PC-3 (cell line): Measurements from ENCODE around the gene ZNF804A. TPM values are rescaled to one million over a fixed set of nuclear protein-coding genes. Genes with fewer than 3 reads are reported as not detected.

Source experiments
- ATAC-seq: fragments of 200-7000 bp; cut with Tn5 transposase; 2 replicates; pipeline ENCODE4 v1.9.1; 2020; ENCODE audit warnings: mild to moderate bottlenecking, moderate library complexity
- BruUV-seq: library from RNA; stranded (reverse); fragments of 400-500 nt; replicated peaks from 2 replicates; lab custom pipeline; 2021; lab: Mats Ljungman, UMichigan
- CTCF ChIA-PET: fragments of 300-600 bp; sonication (Branson Sonifier 250); formaldehyde crosslinking; loops from one replicate; lab custom pipeline; 2022; ENCODE audit warnings: antibody characterized with exemption; lab: Charles Lee
- POLR2A ChIA-PET: fragments of 300-600 bp; sonication (Branson Sonifier 250); formaldehyde crosslinking; loops from one replicate; lab custom pipeline; 2022; ENCODE audit warnings: antibody characterized with exemption; ENCODE audit not compliant: unreplicated experiment; lab: Charles Lee
- DNase-seq: peaks from one replicate; pipeline ENCODE4 v3.0.0-alpha.2; 2015
- H2AFZ ChIP-seq: fragments of 300-600 bp; sonication (generic); 2 replicates; pipeline ENCODE4 v1.6.0; 2016; ENCODE audit warnings: antibody characterized with exemption, low read length
- H3F3A ChIP-seq: fragments of 300-600 bp; sonication (generic); one replicate; pipeline ENCODE4 v1.6.0; 2017; ENCODE audit warnings: antibody characterized with exemption, low read length, control low read depth, mild to moderate bottlenecking; ENCODE audit not compliant: unreplicated experiment
- H3K27ac ChIP-seq: fragments of 300-600 bp; sonication (generic); 2 replicates; pipeline ENCODE4 v1.5.1; 2016; ENCODE audit warnings: mild to moderate bottlenecking, low read length
- H3K27me3 ChIP-seq: fragments of 300-600 bp; sonication (generic); 2 replicates; pipeline ENCODE4 v1.6.1; 2016; ENCODE audit warnings: low read length, mixed read lengths
- H3K36me3 ChIP-seq: fragments of 300-600 bp; sonication (generic); 2 replicates; pipeline ENCODE4 v1.6.1; 2016; ENCODE audit warnings: low read depth, mixed run types, low read length, mixed read lengths
- H3K4me1 ChIP-seq: fragments of 300-600 bp; sonication (generic); 2 replicates; pipeline ENCODE4 v1.5.1; 2016; ENCODE audit warnings: low read length; ENCODE audit not compliant: insufficient read depth
- H3K4me2 ChIP-seq: fragments of 300-600 bp; sonication (generic); 2 replicates; pipeline ENCODE4 v1.6.0; 2016; ENCODE audit warnings: low read length
- H3K4me3 ChIP-seq: fragments of 300-600 bp; sonication (generic); 2 replicates; pipeline ENCODE4 v1.5.1; 2016; ENCODE audit warnings: mild to moderate bottlenecking, low read length, mixed read lengths
- H3K79me2 ChIP-seq: fragments of 300-600 bp; sonication (generic); 2 replicates; pipeline ENCODE4 v1.6.1; 2017; ENCODE audit warnings: low read length, mixed read lengths
- H3K9ac ChIP-seq: fragments of 300-600 bp; sonication (generic); 2 replicates; pipeline ENCODE4 v1.6.0; 2016; ENCODE audit warnings: mild to moderate bottlenecking, low read length
- H3K9me2 ChIP-seq: fragments of 300-600 bp; sonication (generic); replicated peaks from 2 replicates; pipeline ENCODE4 v1.6.1; 2016; ENCODE audit warnings: mixed run types, low read length, mixed read lengths
- H3K9me3 ChIP-seq: fragments of 300-600 bp; sonication (generic); 2 replicates; pipeline ENCODE4 v1.6.1; 2016; ENCODE audit warnings: low read length, mixed read lengths
- H4K20me1 ChIP-seq: fragments of 300-600 bp; sonication (generic); 2 replicates; pipeline ENCODE4 v1.6.1; 2016; ENCODE audit warnings: low read length, mixed read lengths
- CTCF ChIP-seq: fragments of 300-600 bp; sonication (generic); conservative IDR thresholded peaks from 2 replicates; pipeline ENCODE4 v1.5.1; 2017; ENCODE audit warnings: antibody characterized with exemption, low read depth, mild to moderate bottlenecking, low read length
- EZH2 ChIP-seq: fragments of 300-600 bp; sonication (generic); IDR thresholded peaks from one replicate; pipeline ENCODE4 v1.6.1; 2017; ENCODE audit warnings: antibody characterized with exemption, mild to moderate bottlenecking, low read length; ENCODE audit not compliant: unreplicated experiment
- EZH2phosphoT487 ChIP-seq: fragments of 300-600 bp; sonication (generic); IDR thresholded peaks from 2 replicates; pipeline ENCODE4 v1.6.1; 2018; ENCODE audit warnings: mild to moderate bottlenecking, antibody characterized with exemption, low read length, borderline replicate concordance
- intact Hi-C: fragments of 100-400 bp; cut with micrococcal nuclease; formaldehyde crosslinking; loops from 2 replicates; pipeline ENCODE4 v1.9.0; 2023
- total RNA-seq: library from RNA; depleted of rRNA; stranded (reverse); fragments of >200 nt; gene quantifications from 2 replicates; pipeline ENCODE4 v1.2.3, GENCODE V29; 2014

The ZNF804A gene
- total RNA-seq, 1 experiment from 2014 or later, result 1.9 TPM

GRCh38 chr2:184904991-184905390 is 306.7 kb downstream of the ZNF804A start:
- Histone ChIP-seq H3K27ac (no peak overlapping the region), H3K36me3 (no peaks in the 10 kb centered on the region), H3K4me2 (no peak overlapping the region), H3K9ac (no peak overlapping the region), H3K9me3 (no peaks in the 10 kb centered on the region), H3F3A (no peaks in the 10 kb centered on the region), H3K4me1 (no peaks in the 10 kb centered on the region), H3K4me3 (no peak overlapping the region), H3K27me3 (no peaks in the 10 kb centered on the region), H3K9me2 (no peaks in the 10 kb centered on the region), H2AFZ (no peak overlapping the region), H4K20me1 (no peaks in the 10 kb centered on the region), H3K79me2 (no peaks in the 10 kb centered on the region)
- ChIA-PET POLR2A (no interaction called here), CTCF (no interaction called here)
- no peak for TF ChIP-seq EZH2
- TF ChIP-seq CTCF, result no peak
- TF ChIP-seq EZH2phosphoT487, result no peak
- no TSS peak for BruUV-seq
- intact Hi-C loops, result no loop called here
- no peak for ATAC-seq
- DNase-seq, result no peak

- Histone ChIP-seq H3K4me2 (no peak overlapping the region), H3F3A (no peaks in the 10 kb centered on the region), H3K27me3 (no peaks in the 10 kb centered on the region), H3K4me1 (no peaks in the 10 kb centered on the region), H3K4me3 (no peak overlapping the region), H3K9me2 (no peaks in the 10 kb centered on the region), H3K9me3 (no peaks in the 10 kb centered on the region), H3K79me2 (no peaks in the 10 kb centered on the region), H3K9ac (no peak overlapping the region), H3K27ac (no peak overlapping the region), H2AFZ (no peak overlapping the region), H3K36me3 (no peaks in the 10 kb centered on the region), H4K20me1 (no peaks in the 10 kb centered on the region)
- ATAC-seq (no peak), DNase-seq (no peak)
- intact Hi-C loops, result no loop called here
- ChIA-PET POLR2A (no interaction called here), CTCF (no interaction called here)
- TF ChIP-seq CTCF, result no peak
- no peak for TF ChIP-seq EZH2
- TF ChIP-seq EZH2phosphoT487, result no peak
- no TSS peak for BruUV-seq
Measured at GRCh38 chr2:184906160-184906559, 307.8 kb downstream of the ZNF804A start.

- Histone ChIP-seq H4K20me1 (no peaks in the 10 kb centered on the region), H3K4me1 (no peaks in the 10 kb centered on the region), H3K27me3 (no peaks in the 10 kb centered on the region), H3K9ac (no peak overlapping the region), H3K27ac (no peak overlapping the region), H3K79me2 (no peaks in the 10 kb centered on the region), H3K4me2 (no peak overlapping the region), H3K9me3 (no peaks in the 10 kb centered on the region), H3K9me2 (no peaks in the 10 kb centered on the region), H2AFZ (no peak overlapping the region), H3F3A (no peaks in the 10 kb centered on the region), H3K36me3 (no peaks in the 10 kb centered on the region), H3K4me3 (no peak overlapping the region)
- intact Hi-C loops, result no loop called here
- no TSS peak for BruUV-seq
- POLR2A ChIA-PET, result interaction anchor here (0.5 kb wide), 1 partner anchor 43 kb away, joined by 8 read pairs; no protein-coding TSS in a partner anchor
- TF ChIP-seq EZH2 (no peak), EZH2phosphoT487 (no peak), CTCF (no peak)
- ATAC-seq, result no peak
- CTCF ChIA-PET, result no interaction called here
- DNase-seq, result no peak
Measured at GRCh38 chr2:184906709-184907108, 308.4 kb downstream of the ZNF804A start.
